Activated CD4-positive, alpha-beta memory T cell treated with anti-CD3 and anti-CD28 coated beads for 36 hours (primary cell): Measurements from ENCODE around the gene GABRR2. TPM values are rescaled to one million over a fixed set of nuclear protein-coding genes. Genes with fewer than 3 reads are reported as not detected.

Experiments used
- CTCF ChIA-PET: fragments of 350-600 bp; sonication (Branson Sonifier 250); formaldehyde crosslinking; loops from one replicate; lab custom pipeline; 2021; ENCODE audit warnings: antibody characterized with exemption, inconsistent platforms; lab: Charles Lee
- POLR2A ChIA-PET: fragments of 350-600 bp; sonication (Branson Sonifier 250); formaldehyde crosslinking; loops from one replicate; lab custom pipeline; 2021; ENCODE audit warnings: antibody characterized with exemption; lab: Charles Lee
- DNase-seq: peaks from one replicate; pipeline ENCODE4 v3.0.0-alpha.2; 2020
- H3K27ac Mint-ChIP-seq: one replicate; pipeline ENCODE4 v1.8.0; 2021; ENCODE audit warnings: mixed read lengths
- H3K27me3 Mint-ChIP-seq: one replicate; pipeline ENCODE4 v1.8.0; 2021; ENCODE audit warnings: mixed read lengths
- H3K36me3 Mint-ChIP-seq: one replicate; pipeline ENCODE4 v1.8.0; 2021; ENCODE audit warnings: mixed read lengths
- H3K4me1 Mint-ChIP-seq: one replicate; pipeline ENCODE4 v1.8.0; 2021; ENCODE audit warnings: low read depth, mixed read lengths
- H3K4me3 Mint-ChIP-seq: one replicate; pipeline ENCODE4 v1.8.0; 2021; ENCODE audit warnings: mild to moderate bottlenecking, mixed read lengths
- H3K9me3 Mint-ChIP-seq: one replicate; pipeline ENCODE4 v1.8.0; 2021; ENCODE audit warnings: mixed read lengths
- intact Hi-C: fragments of 100-400 bp; cut with micrococcal nuclease; formaldehyde crosslinking; loops from one replicate; pipeline ENCODE4 v1.15.1; 2023
- total RNA-seq, 2 experiments: library from RNA; stranded (reverse); gene quantifications; one replicate each; pipeline ENCODE4 v1.2.3, GENCODE V29; 2021

GABRR2 gene
- total RNA-seq, 2 experiments from 2014 or later = 0.50 to 0.51 TPM

- H3K27me3 Mint-ChIP-seq = no peaks in the 10 kb centered on the region
- no peaks in the 10 kb centered on the region for H3K4me1 Mint-ChIP-seq
- H3K36me3 Mint-ChIP-seq = no peaks in the 10 kb centered on the region
- no peak overlapping the region for H3K27ac Mint-ChIP-seq
- no peaks in the 10 kb centered on the region for H3K9me3 Mint-ChIP-seq
- no peak for DNase-seq
- ChIA-PET CTCF (interaction anchor here (1.4 kb wide), 1 partner anchor 10 kb away, joined by 6 read pairs; no protein-coding TSS in a partner anchor), POLR2A (interaction anchor here (0.6 kb wide), 1 partner anchor 366 kb away, joined by 3 read pairs; no protein-coding TSS in a partner anchor)
- intact Hi-C loops = no loop called here
- H3K4me3 Mint-ChIP-seq = no peak overlapping the region
Observed at GRCh38 chr6:89270951-89271721, 44.0 kb downstream of the GABRR2 start.

GRCh38 chr6:89269981-89270380 is 45.1 kb downstream of the GABRR2 start:
- no peaks in the 10 kb centered on the region for H3K27me3 Mint-ChIP-seq

DNA sequence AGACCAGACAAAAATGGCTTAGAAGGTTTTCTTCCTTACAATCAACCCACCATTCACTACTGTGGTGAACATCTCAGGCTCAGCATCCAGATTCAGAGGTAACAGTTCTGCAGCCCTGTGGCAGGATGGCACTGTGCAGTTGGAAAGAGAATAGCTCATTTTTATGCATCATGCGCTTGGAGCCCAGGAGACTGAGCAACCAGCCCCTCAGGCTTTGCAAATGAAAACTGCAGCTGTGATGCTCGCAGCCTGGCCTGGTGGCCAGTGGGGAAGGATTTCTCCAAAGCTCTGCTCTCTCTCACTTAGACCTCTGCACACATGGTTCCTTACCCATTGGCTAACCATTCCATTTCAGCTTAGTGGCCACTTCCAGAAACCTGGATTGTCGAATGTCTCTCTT is 45.8 kb downstream of the GABRR2 start:
- CTCF ChIA-PET = interaction anchor here (0.6 to 1.3 kb wide), 2 partner anchors 12 to 80 kb away, joined by 3 to 5 read pairs; no protein-coding TSS in a partner anchor
- intact Hi-C loops = no loop called here
- POLR2A ChIA-PET = no interaction called here
- Mint-ChIP-seq H3K9me3 (no peaks in the 10 kb centered on the region), H3K27ac (no peak overlapping the region), H3K4me3 (no peak overlapping the region), H3K27me3 (no peaks in the 10 kb centered on the region), H3K4me1 (no peaks in the 10 kb centered on the region), H3K36me3 (no peaks in the 10 kb centered on the region)
- no peak for DNase-seq

More at GRCh38 chr6:89269981-89270380, 45.1 kb downstream of the GABRR2 start:
- no peak for DNase-seq
- no peaks in the 10 kb centered on the region for H3K4me1 Mint-ChIP-seq
- no peaks in the 10 kb centered on the region for H3K9me3 Mint-ChIP-seq
- H3K27ac Mint-ChIP-seq = no peak overlapping the region
- ChIA-PET CTCF (interaction anchor here (0.6 kb wide), 1 partner anchor 80 kb away, joined by 3 read pairs; no protein-coding TSS in a partner anchor), POLR2A (no interaction called here)
- no peaks in the 10 kb centered on the region for H3K36me3 Mint-ChIP-seq
- intact Hi-C loops = no loop called here
- no peak overlapping the region for H3K4me3 Mint-ChIP-seq

GRCh38 chr6:89268776-89269175 is 46.3 kb downstream of the GABRR2 start:
- no peaks in the 10 kb centered on the region for H3K9me3 Mint-ChIP-seq
- no peak for DNase-seq
- intact Hi-C loops = no loop called here
- no peak overlapping the region for H3K4me3 Mint-ChIP-seq
- no peaks in the 10 kb centered on the region for H3K36me3 Mint-ChIP-seq
- H3K27me3 Mint-ChIP-seq = no peaks in the 10 kb centered on the region
- no peak overlapping the region for H3K27ac Mint-ChIP-seq
- H3K4me1 Mint-ChIP-seq = no peaks in the 10 kb centered on the region
- CTCF ChIA-PET = interaction anchor here (1.3 kb wide), 1 partner anchor 13 kb away, joined by 5 read pairs; no protein-coding TSS in a partner anchor
- POLR2A ChIA-PET = no interaction called here

GRCh38 chr6:89267918-89268317 is 47.2 kb downstream of the GABRR2 start:
- intact Hi-C loops = no loop called here
- DNase-seq = no peak
- ChIA-PET POLR2A (no interaction called here), CTCF (no interaction called here)
- no peak overlapping the region for H3K27ac Mint-ChIP-seq
- H3K27me3 Mint-ChIP-seq = no peaks in the 10 kb centered on the region
- no peaks in the 10 kb centered on the region for H3K36me3 Mint-ChIP-seq
- H3K4me1 Mint-ChIP-seq = no peaks in the 10 kb centered on the region
- no peak overlapping the region for H3K4me3 Mint-ChIP-seq
- H3K9me3 Mint-ChIP-seq = no peaks in the 10 kb centered on the region

- CTCF ChIA-PET = no interaction called here
- H3K4me3 Mint-ChIP-seq = no peak overlapping the region
- POLR2A ChIA-PET = no interaction called here
Observed at GRCh38 chr6:89264296-89264695, 50.8 kb downstream of the GABRR2 start.

DNA sequence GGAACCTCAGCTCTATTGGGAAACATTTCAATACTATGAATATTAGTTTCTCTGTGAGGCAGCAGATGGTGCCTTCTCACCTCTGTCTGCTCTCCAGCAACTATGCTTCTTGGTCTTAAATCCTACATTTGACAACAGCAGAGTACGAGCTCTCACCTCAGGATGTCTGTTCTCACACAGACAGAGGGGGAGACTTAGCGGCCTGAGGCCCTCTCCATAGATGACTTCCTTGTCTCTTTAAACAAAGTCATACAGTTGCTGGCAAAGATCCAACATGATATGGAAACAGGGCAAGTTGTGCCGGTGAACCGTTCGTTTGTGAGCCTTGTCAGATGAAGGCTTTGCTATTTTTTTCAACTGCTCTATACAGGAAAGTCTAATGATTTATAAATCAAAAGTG is 54.3 kb downstream of the GABRR2 start:
- Mint-ChIP-seq H3K4me1 (no peaks in the 10 kb centered on the region), H3K27me3 (no peaks in the 10 kb centered on the region), H3K27ac (no peak overlapping the region), H3K4me3 (no peak overlapping the region), H3K9me3 (no peaks in the 10 kb centered on the region), H3K36me3 (no peaks in the 10 kb centered on the region)
- POLR2A ChIA-PET = no interaction called here
- no peak for DNase-seq
- CTCF ChIA-PET = interaction anchor here (1.2 kb wide), 1 partner anchor 20 kb away, joined by 4 read pairs; no protein-coding TSS in a partner anchor
- intact Hi-C loops = no loop called here

More at GRCh38 chr6:89264296-89264695, 50.8 kb downstream of the GABRR2 start:
- no peaks in the 10 kb centered on the region for H3K36me3 Mint-ChIP-seq
- H3K4me1 Mint-ChIP-seq = no peaks in the 10 kb centered on the region
- intact Hi-C loops = no loop called here
- H3K27me3 Mint-ChIP-seq = no peaks in the 10 kb centered on the region
- no peaks in the 10 kb centered on the region for H3K9me3 Mint-ChIP-seq
- H3K27ac Mint-ChIP-seq = no peak overlapping the region
- no peak for DNase-seq

- no peaks in the 10 kb centered on the region for H3K36me3 Mint-ChIP-seq
- DNase-seq = no peak
- CTCF ChIA-PET = interaction anchor here (1.2 kb wide), 1 partner anchor 19 kb away, joined by 4 read pairs; no protein-coding TSS in a partner anchor
- H3K27ac Mint-ChIP-seq = no peak overlapping the region
- no peaks in the 10 kb centered on the region for H3K9me3 Mint-ChIP-seq
- H3K4me1 Mint-ChIP-seq = no peaks in the 10 kb centered on the region
- POLR2A ChIA-PET = no interaction called here
- no peak overlapping the region for H3K4me3 Mint-ChIP-seq
- intact Hi-C loops = no loop called here
- H3K27me3 Mint-ChIP-seq = no peaks in the 10 kb centered on the region
Observed at GRCh38 chr6:89260310-89260709, 54.8 kb downstream of the GABRR2 start.

- Mint-ChIP-seq H3K36me3 (no peaks in the 10 kb centered on the region), H3K27me3 (no peaks in the 10 kb centered on the region), H3K27ac (no peak overlapping the region), H3K4me1 (no peaks in the 10 kb centered on the region), H3K9me3 (no peaks in the 10 kb centered on the region), H3K4me3 (no peak overlapping the region)
- ChIA-PET CTCF (interaction anchor here (0.7 kb wide), 1 partner anchor 251 kb away, joined by 6 read pairs; no protein-coding TSS in a partner anchor), POLR2A (interaction anchor here (0.6 kb wide), 1 partner anchor 63 kb away, joined by 3 read pairs; no protein-coding TSS in a partner anchor)
- DNase-seq = no peak
- intact Hi-C loops = no loop called here
Observed at GRCh38 chr6:89258912-89259311, 56.2 kb downstream of the GABRR2 start.

DNA sequence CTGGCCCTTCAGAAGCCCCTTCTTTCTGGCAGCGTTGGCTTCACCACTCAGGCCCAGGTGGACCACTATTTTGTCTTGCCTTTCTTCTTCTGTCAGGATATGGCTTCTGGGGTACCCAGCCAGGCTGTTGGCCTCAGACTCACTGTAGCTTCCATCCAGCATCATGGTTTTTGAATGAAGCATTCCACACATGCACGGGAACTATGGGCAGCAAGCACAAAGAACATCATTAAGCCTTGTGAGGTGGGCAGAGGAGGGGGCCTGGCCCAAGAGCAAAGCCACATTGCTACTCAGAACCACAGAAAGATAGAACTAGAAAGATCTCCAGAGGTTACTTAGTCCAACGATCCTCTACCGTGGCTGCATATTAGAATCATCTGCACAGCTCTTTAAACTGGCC is 57.3 kb downstream of the GABRR2 start:
- no peak overlapping the region for H3K27ac Mint-ChIP-seq
- CTCF ChIA-PET = no interaction called here
- intact Hi-C loops = no loop called here
- no peaks in the 10 kb centered on the region for H3K4me1 Mint-ChIP-seq
- no peaks in the 10 kb centered on the region for H3K36me3 Mint-ChIP-seq
- H3K4me3 Mint-ChIP-seq = no peak overlapping the region
- DNase-seq = no peak
- POLR2A ChIA-PET = no interaction called here
- H3K27me3 Mint-ChIP-seq = no peaks in the 10 kb centered on the region
- no peaks in the 10 kb centered on the region for H3K9me3 Mint-ChIP-seq

DNA sequence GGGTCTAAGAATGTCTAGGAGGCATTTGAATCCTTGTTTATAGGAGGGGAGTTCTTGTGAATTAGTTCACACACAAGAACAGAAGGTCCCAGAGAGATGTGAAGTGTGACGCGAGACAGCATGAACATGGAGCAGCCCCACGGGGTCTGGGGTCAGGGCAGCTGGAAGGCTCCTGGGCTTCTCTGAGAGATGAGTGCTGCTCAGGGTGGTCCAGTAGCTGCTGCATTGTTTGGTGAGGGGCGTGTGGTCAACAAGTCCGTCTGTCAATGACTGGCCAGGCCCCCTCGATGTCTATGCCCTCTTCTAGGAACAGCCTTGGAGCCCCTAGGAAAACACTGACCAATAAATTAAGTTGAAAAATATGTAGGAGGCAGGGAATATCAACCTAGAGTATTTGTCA is 57.8 kb downstream of the GABRR2 start:
- Mint-ChIP-seq H3K9me3 (no peaks in the 10 kb centered on the region), H3K27me3 (no peaks in the 10 kb centered on the region), H3K4me1 (no peaks in the 10 kb centered on the region), H3K36me3 (no peaks in the 10 kb centered on the region), H3K4me3 (no peak overlapping the region), H3K27ac (no peak overlapping the region)
- no peak for DNase-seq
- CTCF ChIA-PET = no interaction called here
- POLR2A ChIA-PET = no interaction called here
- intact Hi-C loops = no loop called here

GRCh38 chr6:89255417-89255816 is 59.7 kb downstream of the GABRR2 start:
- DNase-seq = no peak
- Mint-ChIP-seq H3K4me3 (no peak overlapping the region), H3K9me3 (no peaks in the 10 kb centered on the region), H3K27me3 (no peaks in the 10 kb centered on the region), H3K27ac (no peak overlapping the region), H3K4me1 (no peaks in the 10 kb centered on the region), H3K36me3 (no peaks in the 10 kb centered on the region)
- intact Hi-C loops = no loop called here
- CTCF ChIA-PET = no interaction called here
- POLR2A ChIA-PET = no interaction called here
